GM18511 (cell line): ENCODE results near the gene PDE2A.

Source experiments
- ATAC-seq: cut with Tn5 transposase; IDR thresholded peaks from one replicate; pipeline ENCODE4 v1.9.1; 2021; ENCODE audit warnings: mild to moderate bottlenecking, moderate library complexity; ENCODE audit not compliant: unreplicated experiment

The PDE2A gene

GRCh38 chr11:72621008-72621610, 53.1 kb downstream of the PDE2A start:
- ATAC-seq, result no peak

DNA sequence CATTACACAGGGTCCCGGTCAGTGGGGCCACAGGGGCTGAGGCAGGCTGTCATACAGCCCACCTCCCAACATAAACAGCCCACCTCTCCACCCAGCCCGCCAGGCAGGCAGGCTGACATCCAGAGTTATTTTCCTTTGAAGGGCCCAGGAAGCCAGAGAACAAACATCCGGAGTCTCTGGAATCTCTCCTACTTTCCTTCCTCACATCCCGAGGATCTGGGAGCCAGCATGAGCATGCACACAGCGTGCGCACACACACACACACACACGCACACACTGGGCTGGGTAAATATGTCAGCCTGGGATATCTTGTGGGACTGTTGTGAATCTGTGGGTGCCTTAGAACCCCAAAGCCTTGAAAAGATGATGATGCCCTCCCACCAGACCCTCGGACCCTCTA, 55.4 kb downstream of the PDE2A start:
- ATAC-seq, result no peak

DNA sequence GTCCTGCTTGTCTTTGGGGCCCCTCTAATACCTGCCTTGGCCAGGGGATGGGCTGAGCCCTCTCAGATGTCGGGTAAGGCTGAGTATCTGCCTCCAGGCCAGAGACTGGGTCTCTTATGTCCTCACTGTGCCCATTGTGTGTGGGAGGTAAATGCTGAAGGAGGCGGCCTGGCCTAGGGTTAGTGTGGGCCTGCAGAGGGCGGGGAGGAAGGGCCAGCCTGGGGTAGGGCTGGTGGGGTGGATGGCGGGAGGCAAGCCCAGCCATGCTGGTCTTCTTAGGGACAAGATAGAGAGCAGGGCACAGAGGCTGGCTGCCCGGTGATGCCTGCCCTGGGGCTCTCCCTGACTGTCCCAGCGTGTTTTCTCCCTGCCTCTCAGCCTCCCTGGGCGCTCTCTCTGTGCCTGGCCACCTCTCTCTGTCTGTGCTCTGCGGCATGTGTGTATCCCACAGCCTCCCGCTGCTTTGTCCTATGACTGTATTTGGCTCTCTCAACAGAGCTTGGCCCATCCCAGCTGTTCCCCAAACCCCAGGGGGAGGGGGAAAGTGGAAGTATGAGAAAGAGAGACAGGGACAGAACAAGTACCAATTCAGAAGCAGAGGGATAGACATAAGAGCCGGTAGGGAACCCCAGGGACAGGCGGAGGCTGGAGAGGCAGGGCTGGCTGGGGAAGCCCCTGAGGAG, 57.0 kb downstream of the PDE2A start:
- no peak for ATAC-seq

GRCh38 chr11:72616655-72617054, 57.6 kb downstream of the PDE2A start:
- ATAC-seq, result no peak

DNA sequence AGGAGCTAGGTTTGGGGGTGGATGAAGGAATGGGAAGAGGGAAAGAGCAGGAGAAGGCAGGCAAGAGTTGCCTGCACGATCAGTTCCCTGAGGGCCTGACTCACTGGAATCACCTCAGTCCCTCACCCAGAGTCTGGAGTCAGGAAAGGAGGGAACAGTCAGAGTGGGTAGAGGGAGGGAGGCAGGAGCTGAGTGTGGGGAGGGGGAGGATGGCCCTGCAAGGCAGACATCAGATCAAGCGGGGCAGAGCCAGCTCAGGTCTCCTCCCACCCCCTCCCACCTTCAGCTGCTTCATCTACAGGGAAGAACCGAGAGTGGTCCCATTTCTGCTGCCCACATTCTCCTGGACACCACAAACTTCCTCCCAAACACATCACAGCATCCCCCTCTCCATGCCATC, 58.9 kb downstream of the PDE2A start:
- no peak for ATAC-seq

DNA sequence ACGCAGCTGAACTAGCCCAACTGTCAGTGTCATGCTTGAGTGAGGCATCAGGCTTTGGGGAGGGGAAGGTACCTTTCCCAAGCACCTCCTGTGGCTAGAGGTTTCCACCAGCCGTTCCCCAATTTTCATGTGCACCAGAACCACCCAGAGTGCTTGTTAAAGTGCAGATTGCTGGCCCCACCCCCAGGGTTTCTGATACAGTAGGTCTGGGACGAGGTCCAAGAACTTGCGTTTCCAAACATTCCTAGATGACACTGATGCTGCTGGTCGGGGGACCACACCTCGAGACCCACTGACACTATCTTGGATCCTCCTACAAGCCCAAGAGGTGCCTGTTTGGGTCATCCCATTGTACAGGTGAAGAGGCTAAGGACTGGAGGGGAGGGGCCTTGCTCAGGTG, 59.8 kb downstream of the PDE2A start:
- no peak for ATAC-seq

GRCh38 chr11:72613977-72614376, 60.2 kb downstream of the PDE2A start:
- ATAC-seq, result no peak

DNA sequence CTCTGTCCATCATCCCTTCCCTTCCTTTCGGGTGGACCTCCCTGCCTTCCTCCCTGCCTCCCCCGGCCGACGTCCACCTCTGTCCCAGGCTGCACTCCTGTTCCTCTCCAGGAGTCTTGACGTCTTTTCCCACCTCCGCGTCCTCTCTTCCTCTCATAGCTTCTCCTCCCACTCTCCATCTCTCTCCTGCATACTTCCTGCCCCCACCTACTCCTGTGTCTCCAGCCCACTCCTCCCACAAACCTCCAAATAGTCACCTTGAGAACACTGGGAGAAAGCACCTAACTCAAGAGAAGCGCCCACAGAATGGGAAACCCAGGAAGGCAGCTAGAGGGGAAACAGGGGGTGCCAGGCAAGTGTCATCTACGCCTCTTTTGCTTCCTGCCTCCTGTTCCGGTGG, 60.8 kb downstream of the PDE2A start:
- no peak for ATAC-seq

- ATAC-seq, result no peak
Observed at GRCh38 chr11:72609476-72609875, 64.7 kb downstream of the PDE2A start.

- ATAC-seq, result no peak
Observed at GRCh38 chr11:72609045-72609444, 65.2 kb downstream of the PDE2A start.

- ATAC-seq, result no peak
Observed at GRCh38 chr11:72607496-72607895, 66.7 kb downstream of the PDE2A start.

GRCh38 chr11:72606748-72607468, 67.3 kb downstream of the PDE2A start:
- no peak for ATAC-seq

DNA sequence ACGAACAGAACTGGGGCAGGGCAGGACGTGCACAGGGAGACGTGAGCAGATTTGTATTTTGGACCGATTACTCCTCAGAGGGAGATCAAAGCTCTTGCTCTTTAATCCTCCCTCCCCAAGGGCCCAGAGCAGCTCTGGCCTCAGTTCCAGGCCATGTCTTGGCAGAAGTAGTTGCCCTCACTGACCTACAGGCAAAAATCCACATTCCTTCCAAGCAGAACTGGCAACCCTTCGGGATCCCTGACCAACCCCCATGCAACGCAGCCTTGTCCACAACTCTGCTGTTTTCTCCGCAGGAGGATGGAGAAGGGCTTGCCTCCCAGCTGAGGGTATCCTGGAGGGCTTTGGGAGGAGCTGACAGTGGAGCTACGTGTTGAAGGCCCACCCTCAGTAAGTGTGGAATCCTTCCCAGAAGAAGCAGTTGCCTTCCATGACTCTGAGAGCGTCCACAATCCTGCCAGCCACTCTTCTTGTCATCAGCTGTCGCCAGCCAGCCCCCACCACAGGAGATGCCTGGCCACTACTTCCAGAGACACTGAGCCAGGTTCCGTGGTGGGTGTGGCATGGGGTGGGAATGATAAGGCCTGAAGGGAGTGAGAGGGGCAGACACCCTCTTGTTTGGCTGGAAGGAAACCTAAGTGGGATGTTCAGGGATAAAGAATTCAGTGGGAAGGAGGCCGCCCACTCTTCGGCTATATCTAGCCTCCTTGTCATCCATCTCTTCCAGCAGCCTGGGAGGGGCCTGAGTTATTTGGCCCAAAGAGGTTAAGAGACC, 68.1 kb downstream of the PDE2A start:
- no peak for ATAC-seq

DNA sequence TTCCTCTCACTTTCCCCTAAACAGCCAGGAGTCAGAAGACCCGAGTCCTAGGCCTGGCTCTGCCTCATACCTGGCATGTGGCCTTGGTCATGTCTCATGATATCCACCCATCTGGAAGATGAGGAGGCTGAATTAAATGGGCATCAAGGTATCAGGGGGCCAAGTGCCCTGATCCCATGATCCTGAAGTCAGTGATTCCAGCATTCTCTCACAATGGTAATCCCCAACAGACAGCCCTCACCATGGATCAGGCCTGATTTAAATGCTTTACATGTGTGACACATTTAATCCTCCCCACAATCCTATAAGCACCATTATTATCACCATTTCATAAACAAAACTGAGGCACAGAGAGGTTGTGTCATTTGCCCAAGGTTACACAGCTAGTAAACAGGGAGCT, 70.0 kb downstream of the PDE2A start:
- no peak for ATAC-seq

DNA sequence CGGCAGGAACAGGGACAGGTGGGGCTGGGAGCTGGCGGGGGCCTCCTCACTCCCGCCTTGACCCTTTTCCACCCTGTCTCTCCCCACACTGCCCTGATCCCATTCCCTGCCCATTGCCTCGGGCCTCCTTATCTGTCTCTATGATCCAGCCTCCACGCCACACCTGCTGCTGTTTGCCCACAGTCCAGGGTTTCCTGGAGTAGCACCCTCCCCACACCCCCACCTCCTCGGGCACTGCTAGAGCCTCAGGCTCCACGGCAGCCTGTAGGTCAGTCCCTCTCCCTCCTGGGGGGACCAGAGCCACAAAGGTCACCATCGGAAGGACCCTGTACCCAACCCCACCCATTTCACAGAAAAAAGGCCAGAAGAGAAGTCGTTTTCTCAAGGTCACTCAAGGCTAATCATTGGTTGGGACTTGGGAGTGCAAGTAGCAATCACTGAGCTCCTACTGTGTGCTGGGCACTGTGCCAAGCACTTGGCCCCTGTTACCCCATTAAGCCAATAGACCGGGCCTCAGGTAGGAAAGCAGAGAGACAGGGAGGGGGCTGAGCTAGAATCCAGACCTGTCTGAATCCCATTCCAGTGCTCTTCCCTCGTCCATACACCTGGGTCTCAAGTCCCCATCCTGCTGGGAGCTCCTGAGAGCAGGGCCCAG, 71.8 kb downstream of the PDE2A start:
- ATAC-seq, result no peak

DNA sequence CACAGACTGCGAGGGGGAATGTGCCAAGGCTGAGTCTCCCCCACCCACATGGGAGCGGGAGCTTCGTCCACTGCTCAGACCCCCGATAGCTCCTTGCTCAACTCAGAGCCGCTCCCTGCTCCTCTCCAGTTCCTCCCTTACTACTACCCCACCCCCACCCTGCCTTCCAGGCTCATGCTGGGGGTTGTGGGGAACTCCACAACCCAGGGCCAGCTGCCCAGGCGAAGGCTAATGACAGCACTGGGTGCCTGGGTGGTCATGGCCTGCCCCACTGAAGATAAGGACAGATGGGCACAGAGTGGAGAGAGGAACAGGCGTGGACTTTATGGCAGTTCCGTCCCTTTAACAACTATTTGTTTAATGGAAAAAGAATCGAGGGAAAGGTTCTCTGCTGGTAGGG, 73.7 kb downstream of the PDE2A start:
- no peak for ATAC-seq

GRCh38 chr11:72599325-72600117, 74.7 kb downstream of the PDE2A start:
- ATAC-seq, result no peak

DNA sequence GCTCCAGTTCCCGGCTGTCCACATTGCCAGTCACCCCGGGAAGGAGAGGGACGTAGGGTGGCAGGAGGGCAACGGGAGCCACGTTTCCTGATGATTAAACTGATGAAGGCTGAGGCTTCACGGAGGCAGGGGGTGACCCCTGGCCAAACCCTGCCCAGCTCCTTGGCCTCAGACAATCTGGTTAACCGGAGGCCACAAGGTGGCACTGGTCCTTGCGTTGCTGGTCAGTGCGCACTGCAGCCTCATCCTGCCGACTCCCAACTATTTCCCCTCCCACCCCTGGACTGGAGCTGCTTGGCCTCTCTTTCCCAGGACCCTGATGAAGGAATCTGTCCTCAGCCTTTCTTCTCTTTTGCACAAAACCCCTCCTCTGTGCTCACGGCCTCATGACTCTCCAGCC, 75.3 kb downstream of the PDE2A start:
- ATAC-seq, result no peak

GRCh38 chr11:72598466-72598865, 75.8 kb downstream of the PDE2A start:
- no peak for ATAC-seq

GRCh38 chr11:72597721-72598120, 76.5 kb downstream of the PDE2A start:
- no peak for ATAC-seq
